ENCODE data around the gene RFC5.
"Not testable (repeated sequence)": the region's sequence is repeated elsewhere in the genome, so short reads cannot be mapped to it uniquely, and the experiment has no call there.

The RFC5 gene

DNA sequence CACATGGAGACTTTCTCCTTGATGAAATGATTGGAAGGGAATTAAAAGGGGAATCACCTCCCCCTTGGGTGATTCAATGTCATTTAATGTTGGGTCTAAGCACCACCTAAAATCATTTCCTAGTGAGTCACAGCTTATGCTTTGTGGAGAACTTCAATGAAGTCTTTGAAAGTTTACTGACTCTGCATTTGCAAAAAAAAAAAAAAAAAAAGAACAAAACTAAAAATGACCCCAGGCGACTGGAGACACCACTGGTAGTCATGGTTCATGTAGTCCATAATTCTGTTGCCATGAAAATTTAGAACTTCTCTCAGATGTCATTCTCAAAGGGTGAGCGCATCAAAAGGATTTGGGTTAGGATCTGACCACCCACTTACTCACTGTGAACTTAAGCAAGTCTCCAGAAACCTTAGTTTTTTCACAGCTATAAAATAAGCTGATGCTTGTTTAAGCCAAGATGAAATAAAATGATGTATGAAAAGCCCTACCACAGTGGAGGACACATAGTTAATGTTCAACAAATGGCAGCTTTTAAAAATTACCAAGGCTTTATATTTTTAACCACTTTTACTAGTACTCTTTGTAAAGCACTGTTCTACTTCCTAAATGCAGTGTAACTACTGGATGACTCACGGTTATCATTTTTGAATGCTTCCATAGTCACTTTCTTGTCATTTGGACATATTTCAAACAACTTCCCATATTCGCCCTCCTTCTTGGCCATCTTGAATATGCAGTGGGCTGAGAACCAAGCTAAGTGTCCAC lies 29.6 kb upstream of the RFC5 start:
- no peak for DNase-seq (ENCODE audit: extremely low spot score)

DNA sequence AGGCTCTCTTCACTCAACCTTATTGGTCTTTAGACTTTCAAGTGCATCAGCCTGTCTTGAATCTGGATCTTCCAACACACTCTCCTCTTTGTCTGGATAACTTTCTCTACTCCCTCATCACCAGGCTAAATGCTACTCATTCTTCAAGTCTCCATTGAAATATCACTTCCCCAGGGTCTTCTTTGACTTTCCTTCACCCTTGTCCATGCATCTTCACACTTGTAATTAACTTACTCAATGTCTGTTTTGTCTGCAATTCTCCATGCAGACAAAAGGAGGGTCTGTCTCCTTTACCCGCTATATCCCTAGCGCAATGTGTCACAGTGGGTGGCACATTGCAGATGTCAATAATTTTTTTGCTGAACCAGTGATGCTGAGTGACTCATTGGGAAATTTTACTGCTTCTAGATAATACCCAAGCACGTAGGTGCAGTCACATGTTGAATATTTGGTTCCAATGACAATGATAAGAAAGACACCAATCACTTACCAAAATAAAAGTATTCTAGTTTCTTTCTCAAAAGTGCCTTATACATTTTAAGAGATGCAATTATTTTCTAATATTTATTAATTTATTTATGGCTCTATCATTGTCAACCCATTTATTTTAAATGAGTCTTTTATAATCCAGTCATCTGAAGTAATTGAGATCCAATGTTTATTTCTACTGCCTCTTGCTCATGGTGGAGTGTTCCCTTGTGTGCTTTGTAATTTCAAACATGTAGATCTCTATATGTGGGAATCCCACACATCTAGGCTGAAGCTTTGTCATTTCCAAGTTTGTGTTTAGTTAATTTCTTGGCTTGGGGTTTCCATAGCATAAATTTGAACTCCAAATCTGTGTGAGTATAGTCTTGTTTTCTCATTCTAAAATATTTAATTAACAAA lies 21.7 kb upstream of the RFC5 start:
- no peak for DNase-seq (ENCODE audit: extremely low spot score)
- POLR2A ChIA-PET = no interaction called here
- CTCF ChIA-PET = no interaction called here
- no peak for TF ChIP-seq CTCF (IDR thresholded peaks at IDR 0.05; ENCODE audit: control extremely low read depth, extremely low read depth, low read depth, missing control alignments)

More for the DNA sequence above, 29.6 kb upstream of the RFC5 start:
- POLR2A ChIA-PET = no interaction called here
- no peak for TF ChIP-seq CTCF (IDR thresholded peaks at IDR 0.05; ENCODE audit: control extremely low read depth, extremely low read depth, low read depth, missing control alignments)
- CTCF ChIA-PET = no interaction called here

DNA sequence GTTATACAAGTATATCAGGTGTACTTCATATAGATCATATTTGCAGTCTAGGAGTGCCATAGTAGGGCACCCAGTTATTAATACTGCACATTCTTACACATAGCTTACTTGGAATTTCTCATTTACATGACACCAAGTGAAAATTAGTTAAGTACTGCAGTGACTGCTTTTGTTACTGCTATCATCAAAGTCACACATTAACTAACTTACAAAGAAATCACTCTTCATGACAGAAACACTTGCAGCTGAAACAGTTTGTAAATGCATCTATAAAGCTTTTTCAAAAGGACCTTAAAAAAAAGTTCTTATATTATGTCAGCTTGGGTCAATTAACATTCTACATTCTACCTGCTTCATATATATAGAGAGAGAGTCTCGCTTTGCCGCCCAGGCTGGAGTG lies 17.8 kb upstream of the RFC5 start:
- ChIA-PET POLR2A (no interaction called here), CTCF (no interaction called here)

GRCh38 chr12:117999806-118000205 lies 16.7 kb upstream of the RFC5 start:
- CTCF ChIA-PET, POLR2A ChIA-PET: not testable (repeated sequence)

More for the DNA sequence above, 17.8 kb upstream of the RFC5 start:
- TF ChIP-seq CTCF (IDR thresholded peaks at IDR 0.05; ENCODE audit: control extremely low read depth, extremely low read depth, low read depth, missing control alignments) = no peak
- no peak for DNase-seq (ENCODE audit: extremely low spot score)

DNA sequence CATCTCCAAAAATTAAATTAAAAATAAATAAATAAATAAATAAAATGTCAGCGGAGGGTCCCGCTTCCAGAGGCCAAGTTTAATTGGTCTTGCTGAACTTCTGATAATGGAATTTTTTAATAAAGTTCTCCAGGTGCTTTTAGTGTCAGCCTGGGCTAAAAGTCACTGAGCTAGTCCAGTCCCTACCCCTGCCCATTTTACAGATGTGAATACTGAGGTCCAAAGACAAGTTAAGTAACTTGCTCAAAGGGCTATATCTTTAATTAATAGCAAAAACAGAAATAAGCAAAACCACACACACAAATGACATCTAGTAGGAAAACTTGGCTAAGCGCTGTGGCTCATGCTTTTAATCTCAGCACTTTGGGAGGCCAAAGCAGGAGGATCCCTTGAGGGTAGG lies 5.6 kb upstream of the RFC5 start:
- ChIA-PET POLR2A (no interaction called here), CTCF (no interaction called here)
- no peak for TF ChIP-seq CTCF (IDR thresholded peaks at IDR 0.05; ENCODE audit: control extremely low read depth, extremely low read depth, low read depth, missing control alignments)
- no peak for DNase-seq (ENCODE audit: extremely low spot score)

More at GRCh38 chr12:117999806-118000205, 16.7 kb upstream of the RFC5 start:
- not testable (repeated sequence) for DNase-seq (ENCODE audit: extremely low spot score)

- CTCF ChIA-PET = no interaction called here
- DNase-seq (ENCODE audit: extremely low spot score) = no peak
- POLR2A ChIA-PET = no interaction called here
- no peak for TF ChIP-seq CTCF (IDR thresholded peaks at IDR 0.05; ENCODE audit: control extremely low read depth, extremely low read depth, low read depth, missing control alignments)
These were observed 5.1 kb upstream of the RFC5 start for GRCh38 chr12:118011377-118011776.

- CTCF ChIA-PET = interaction anchor here (0.7 kb wide), 1 partner anchor 162 kb away, joined by 3 read pairs; no protein-coding TSS in a partner anchor
- TF ChIP-seq CTCF (IDR thresholded peaks at IDR 0.05; ENCODE audit: control extremely low read depth, extremely low read depth, low read depth, missing control alignments) = no peak
- POLR2A ChIA-PET = no interaction called here
- no peak for DNase-seq (ENCODE audit: extremely low spot score)
These were observed 4.5 kb upstream of the RFC5 start for GRCh38 chr12:118011961-118012360.
